Measurements from ENCODE around the gene PDE6D. TPM values are rescaled to one million over a fixed set of nuclear protein-coding genes. Genes with fewer than 3 reads are reported as not detected.
"Not testable (repeated sequence)": the region's sequence is repeated elsewhere in the genome, so short reads cannot be mapped to it uniquely, and the experiment has no call there.

PDE6D gene
- total RNA-seq, 2 experiments from 2014 or later: 25.6 to 27.1 TPM

GRCh38 chr2:231764760-231765159, 16.3 kb downstream of the PDE6D start:
- no peak for DNase-seq
- Mint-ChIP-seq H3K36me3 (ENCODE audit: low read depth) (peaks cover 5% of the 10 kb centered on the region), H3K27ac (no peak overlapping the region), H3K4me1 (ENCODE audit: low read depth) (peaks cover 15% of the 10 kb centered on the region), H3K4me3 (no peak overlapping the region), H3K27me3 (ENCODE audit: low read depth) (no peaks in the 10 kb centered on the region), H3K9me3 (no peaks in the 10 kb centered on the region)
- CTCF ChIA-PET: interaction anchor here (1.3 kb wide), 1 partner anchor 13 kb away, joined by 3 read pairs; no protein-coding TSS in a partner anchor
- intact Hi-C loops (cut with micrococcal nuclease): loop anchor here (1.0 kb wide), 1 partner anchor 17 kb away; the partner anchor contains the start of gene PDE6D

- Mint-ChIP-seq H3K27me3 (ENCODE audit: low read depth) (no peaks in the 10 kb centered on the region), H3K36me3 (ENCODE audit: low read depth) (peaks cover 5% of the 10 kb centered on the region), H3K4me1 (ENCODE audit: low read depth) (peaks cover 11% of the 10 kb centered on the region), H3K4me3 (no peak overlapping the region), H3K9me3 (no peaks in the 10 kb centered on the region), H3K27ac (no peak overlapping the region)
- CTCF ChIA-PET: no interaction called here
- intact Hi-C loops (cut with micrococcal nuclease): no loop called here
- DNase-seq: no peak
Measured at GRCh38 chr2:231764124-231764523, 17.0 kb downstream of the PDE6D start.

GRCh38 chr2:231761735-231762134, 19.3 kb downstream of the PDE6D start:
- DNase-seq: no peak
- Mint-ChIP-seq H3K4me3 (no peak overlapping the region), H3K4me1 (ENCODE audit: low read depth) (peaks cover 11% of the 10 kb centered on the region), H3K27me3 (ENCODE audit: low read depth) (no peaks in the 10 kb centered on the region), H3K36me3 (ENCODE audit: low read depth) (peaks cover 5% of the 10 kb centered on the region), H3K27ac (no peak overlapping the region), H3K9me3 (no peaks in the 10 kb centered on the region)
- intact Hi-C loops (cut with micrococcal nuclease): no loop called here
- CTCF ChIA-PET: interaction anchor here (0.6 to 1.0 kb wide), 2 partner anchors 54 to 211 kb away, joined by 3 read pairs; no protein-coding TSS in a partner anchor

- no peak for DNase-seq
- intact Hi-C loops (cut with micrococcal nuclease): no loop called here
- Mint-ChIP-seq H3K4me1 (ENCODE audit: low read depth) (no peaks in the 10 kb centered on the region), H3K4me3 (no peak overlapping the region), H3K27ac (no peak overlapping the region), H3K27me3 (ENCODE audit: low read depth) (no peaks in the 10 kb centered on the region), H3K36me3 (ENCODE audit: low read depth) (no peaks in the 10 kb centered on the region), H3K9me3 (no peaks in the 10 kb centered on the region)
- CTCF ChIA-PET: interaction anchor here (0.6 kb wide), 1 partner anchor 50 kb away, joined by 3 read pairs; no protein-coding TSS in a partner anchor
Measured at GRCh38 chr2:231752061-231752460, 29.0 kb downstream of the PDE6D start.

GRCh38 chr2:231751042-231751815, 29.9 kb downstream of the PDE6D start:
- intact Hi-C loops (cut with micrococcal nuclease): no loop called here
- no peaks in the 10 kb centered on the region for H3K9me3 Mint-ChIP-seq
- no peaks in the 10 kb centered on the region for H3K27me3 Mint-ChIP-seq (ENCODE audit: low read depth)
- no peak overlapping the region for H3K27ac Mint-ChIP-seq
- H3K4me3 Mint-ChIP-seq: no peak overlapping the region
- no peaks in the 10 kb centered on the region for H3K4me1 Mint-ChIP-seq (ENCODE audit: low read depth)
- no peaks in the 10 kb centered on the region for H3K36me3 Mint-ChIP-seq (ENCODE audit: low read depth)
- CTCF ChIA-PET: interaction anchor here (0.6 kb wide), 1 partner anchor 73 kb away, joined by 3 read pairs; no protein-coding TSS in a partner anchor
- no peak for DNase-seq

GRCh38 chr2:231749016-231749415, 32.1 kb downstream of the PDE6D start:
- H3K27ac Mint-ChIP-seq; H3K27me3 Mint-ChIP-seq (ENCODE audit: low read depth); intact Hi-C loops (cut with micrococcal nuclease); H3K36me3 Mint-ChIP-seq (ENCODE audit: low read depth); H3K4me1 Mint-ChIP-seq (ENCODE audit: low read depth); H3K9me3 Mint-ChIP-seq; H3K4me3 Mint-ChIP-seq: not testable (repeated sequence)
- CTCF ChIA-PET: interaction anchor here (1.1 kb wide), 1 partner anchor 9 kb away, joined by 4 read pairs; no protein-coding TSS in a partner anchor
- peak; percentile 6 for DNase-seq

- H3K9me3 Mint-ChIP-seq; H3K36me3 Mint-ChIP-seq (ENCODE audit: low read depth); H3K27ac Mint-ChIP-seq; H3K4me3 Mint-ChIP-seq; DNase-seq; H3K4me1 Mint-ChIP-seq (ENCODE audit: low read depth); H3K27me3 Mint-ChIP-seq (ENCODE audit: low read depth); intact Hi-C loops (cut with micrococcal nuclease): not testable (repeated sequence)
- CTCF ChIA-PET: interaction anchor here (1.1 kb wide), 1 partner anchor 10 kb away, joined by 4 read pairs; no protein-coding TSS in a partner anchor
Measured at GRCh38 chr2:231748153-231748896, 32.8 kb downstream of the PDE6D start.

- DNase-seq: no peak
- H3K36me3 Mint-ChIP-seq (ENCODE audit: low read depth): no peaks in the 10 kb centered on the region
- H3K27ac Mint-ChIP-seq: no peak overlapping the region
- CTCF ChIA-PET: interaction anchor here (0.6 to 1.2 kb wide), 3 partner anchors 8 to 192 kb away, joined by 3 read pairs; no protein-coding TSS in a partner anchor
- no peaks in the 10 kb centered on the region for H3K9me3 Mint-ChIP-seq
- intact Hi-C loops (cut with micrococcal nuclease): no loop called here
- no peak overlapping the region for H3K4me3 Mint-ChIP-seq
- no peaks in the 10 kb centered on the region for H3K4me1 Mint-ChIP-seq (ENCODE audit: low read depth)
- H3K27me3 Mint-ChIP-seq (ENCODE audit: low read depth): no peaks in the 10 kb centered on the region
Measured at GRCh38 chr2:231745303-231746038, 35.6 kb downstream of the PDE6D start.

- no peaks in the 10 kb centered on the region for H3K9me3 Mint-ChIP-seq
- H3K4me1 Mint-ChIP-seq (ENCODE audit: low read depth): no peaks in the 10 kb centered on the region
- H3K4me3 Mint-ChIP-seq: no peak overlapping the region
- intact Hi-C loops (cut with micrococcal nuclease): no loop called here
- CTCF ChIA-PET: interaction anchor here (1.0 to 1.2 kb wide), 2 partner anchors 19 to 261 kb away, joined by 4 to 5 read pairs; no protein-coding TSS in a partner anchor
- no peak overlapping the region for H3K27ac Mint-ChIP-seq
- DNase-seq: no peak
- H3K27me3 Mint-ChIP-seq (ENCODE audit: low read depth): no peaks in the 10 kb centered on the region
- peaks cover 4% of the 10 kb centered on the region for H3K36me3 Mint-ChIP-seq (ENCODE audit: low read depth)
Measured at GRCh38 chr2:231743376-231744116, 37.5 kb downstream of the PDE6D start.

GRCh38 chr2:231737761-231738160, 43.3 kb downstream of the PDE6D start:
- H3K9me3 Mint-ChIP-seq: no peaks in the 10 kb centered on the region

GRCh38 chr2:231732604-231733003, 48.5 kb downstream of the PDE6D start:
- no peak overlapping the region for H3K4me3 Mint-ChIP-seq
- H3K27me3 Mint-ChIP-seq (ENCODE audit: low read depth): no peaks in the 10 kb centered on the region

More at GRCh38 chr2:231737761-231738160, 43.3 kb downstream of the PDE6D start:
- intact Hi-C loops (cut with micrococcal nuclease): no loop called here
- Mint-ChIP-seq H3K4me1 (ENCODE audit: low read depth) (no peaks in the 10 kb centered on the region), H3K27ac (no peak overlapping the region), H3K36me3 (ENCODE audit: low read depth) (peaks cover 11% of the 10 kb centered on the region), H3K4me3 (no peak overlapping the region), H3K27me3 (ENCODE audit: low read depth) (no peaks in the 10 kb centered on the region)
- DNase-seq: no peak
- CTCF ChIA-PET: interaction anchor here (1.0 to 1.6 kb wide), 3 partner anchors 13 to 60 kb away, joined by 3 to 5 read pairs (median 4); no protein-coding TSS in a partner anchor

More at GRCh38 chr2:231732604-231733003, 48.5 kb downstream of the PDE6D start:
- Mint-ChIP-seq H3K9me3 (no peaks in the 10 kb centered on the region), H3K27ac (no peak overlapping the region), H3K36me3 (ENCODE audit: low read depth) (peaks cover 10% of the 10 kb centered on the region), H3K4me1 (ENCODE audit: low read depth) (no peaks in the 10 kb centered on the region)
- DNase-seq: no peak
- CTCF ChIA-PET: interaction anchor here (1.9 kb wide), 1 partner anchor 55 kb away, joined by 8 read pairs; no protein-coding TSS in a partner anchor
- intact Hi-C loops (cut with micrococcal nuclease): no loop called here

Data from activated naive CD4-positive, alpha-beta T cell treated with anti-CD3 and anti-CD28 coated beads for 36 hours (primary cell).